DOHH2 (cell line): ENCODE results near the gene PCGF3.

Experiments
- H3F3A ChIP-seq: fragments of 200-600 bp; sonication (generic), shearing (Covaris generic); 2 replicates; pipeline ENCODE4 v1.6.0; 2016; ENCODE audit warnings: antibody characterized with exemption, mild to moderate bottlenecking; ENCODE audit not compliant: control insufficient read depth, insufficient read depth
- H3K27ac ChIP-seq: fragments of 200-600 bp; sonication (generic); 2 replicates; pipeline ENCODE4 v1.5.1; 2014; ENCODE audit warnings: low read depth, mild to moderate bottlenecking, low read length, moderate library complexity
- H3K27me3 ChIP-seq: fragments of 200-600 bp; sonication (generic); 2 replicates; pipeline ENCODE4 v1.6.1; 2014; ENCODE audit warnings: mild to moderate bottlenecking, low read length, mixed read lengths; ENCODE audit not compliant: control insufficient read depth
- H3K36me3 ChIP-seq: fragments of 200-600 bp; sonication (generic); 2 replicates; pipeline ENCODE4 v1.6.1; 2014; ENCODE audit warnings: mild to moderate bottlenecking, low read length, moderate library complexity, mixed read lengths; ENCODE audit not compliant: control insufficient read depth
- H3K4me1 ChIP-seq: fragments of 200-600 bp; sonication (generic); 2 replicates; pipeline ENCODE4 v1.6.1; 2014; ENCODE audit warnings: mild to moderate bottlenecking, low read length, mixed read lengths; ENCODE audit not compliant: control insufficient read depth
- H3K4me2 ChIP-seq: fragments of 200-600 bp; sonication (generic); 2 replicates; pipeline ENCODE4 v1.6.0; 2014; ENCODE audit warnings: mild to moderate bottlenecking, low read length, moderate library complexity
- H3K4me3 ChIP-seq: fragments of 200-600 bp; sonication (generic); 2 replicates; pipeline ENCODE4 v1.5.1; 2014; ENCODE audit warnings: mild to moderate bottlenecking, low read length, mixed read lengths
- H3K79me2 ChIP-seq: fragments of 200-600 bp; sonication (generic); 2 replicates; pipeline ENCODE4 v1.6.1; 2014; ENCODE audit warnings: mild to moderate bottlenecking, low read length, mixed read lengths; ENCODE audit not compliant: control insufficient read depth
- H3K9me2 ChIP-seq: fragments of 200-600 bp; sonication (generic); replicated peaks from 2 replicates; pipeline ENCODE4 v1.6.1; 2014; ENCODE audit warnings: mild to moderate bottlenecking, low read length, mixed read lengths; ENCODE audit not compliant: control insufficient read depth
- H3K9me3 ChIP-seq: fragments of 200-600 bp; sonication (generic); 2 replicates; pipeline ENCODE4 v1.6.1; 2014; ENCODE audit warnings: antibody characterized with exemption, low read length, mixed read lengths; ENCODE audit not compliant: control insufficient read depth, insufficient read depth
- H4K20me1 ChIP-seq: fragments of 200-600 bp; sonication (generic); 2 replicates; pipeline ENCODE4 v1.6.0; 2014; ENCODE audit warnings: low read depth, mild to moderate bottlenecking, antibody characterized with exemption, low read length, moderate library complexity; ENCODE audit not compliant: control insufficient read depth, insufficient read depth
- EZH2phosphoT487 ChIP-seq: fragments of 200-600 bp; sonication (generic); IDR thresholded peaks from 2 replicates; pipeline ENCODE4 v1.6.1; 2017; ENCODE audit warnings: borderline replicate concordance, mild to moderate bottlenecking, antibody characterized with exemption, low read length, moderate library complexity, mixed read lengths
- TF ChIP-seq, protein P1 (sequence below): fragments of 200-600 bp; sonication (generic); IDR thresholded peaks from one replicate; pipeline ENCODE4 v1.5.1; 2014; ENCODE audit warnings: antibody characterized with exemption, mild to moderate bottlenecking, low read depth, low read length; ENCODE audit not compliant: poor library complexity, severe bottlenecking

The PCGF3 gene

DNA sequence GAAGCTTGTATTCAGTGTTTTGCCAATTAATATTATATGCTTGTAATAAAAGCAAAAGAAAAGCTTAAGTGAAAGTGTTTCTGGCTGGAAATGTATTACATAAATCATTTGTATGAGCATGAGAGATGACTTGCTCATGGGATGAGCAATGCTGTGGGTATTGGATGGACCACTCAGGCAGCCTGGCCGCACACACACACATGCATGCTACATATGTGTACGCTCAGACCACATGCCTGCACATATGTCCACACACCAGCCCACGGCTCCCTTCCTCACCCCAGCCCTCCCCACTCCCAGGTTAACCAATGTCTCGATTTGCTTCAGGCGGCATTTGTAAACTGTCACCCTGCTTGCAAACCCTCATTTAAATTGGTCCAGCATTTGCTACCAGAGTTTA is 64.4 kb downstream of the PCGF3 start:
- peaks cover 71% of the 10 kb centered on the region for H3K79me2 ChIP-seq
- no peak overlapping the region for H3K4me2 ChIP-seq
- peaks cover 7% of the 10 kb centered on the region; the same call in 1 of the 2 replicates for H3K4me1 ChIP-seq
- TF ChIP-seq, protein P1, sequence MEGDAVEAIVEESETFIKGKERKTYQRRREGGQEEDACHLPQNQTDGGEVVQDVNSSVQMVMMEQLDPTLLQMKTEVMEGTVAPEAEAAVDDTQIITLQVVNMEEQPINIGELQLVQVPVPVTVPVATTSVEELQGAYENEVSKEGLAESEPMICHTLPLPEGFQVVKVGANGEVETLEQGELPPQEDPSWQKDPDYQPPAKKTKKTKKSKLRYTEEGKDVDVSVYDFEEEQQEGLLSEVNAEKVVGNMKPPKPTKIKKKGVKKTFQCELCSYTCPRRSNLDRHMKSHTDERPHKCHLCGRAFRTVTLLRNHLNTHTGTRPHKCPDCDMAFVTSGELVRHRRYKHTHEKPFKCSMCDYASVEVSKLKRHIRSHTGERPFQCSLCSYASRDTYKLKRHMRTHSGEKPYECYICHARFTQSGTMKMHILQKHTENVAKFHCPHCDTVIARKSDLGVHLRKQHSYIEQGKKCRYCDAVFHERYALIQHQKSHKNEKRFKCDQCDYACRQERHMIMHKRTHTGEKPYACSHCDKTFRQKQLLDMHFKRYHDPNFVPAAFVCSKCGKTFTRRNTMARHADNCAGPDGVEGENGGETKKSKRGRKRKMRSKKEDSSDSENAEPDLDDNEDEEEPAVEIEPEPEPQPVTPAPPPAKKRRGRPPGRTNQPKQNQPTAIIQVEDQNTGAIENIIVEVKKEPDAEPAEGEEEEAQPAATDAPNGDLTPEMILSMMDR, result no peak
- TF ChIP-seq EZH2phosphoT487, result no peak
- peaks cover 35% of the 10 kb centered on the region for H3F3A ChIP-seq
- H3K36me3 ChIP-seq, result peaks cover 87% of the 10 kb centered on the region
- no peak overlapping the region for H3K4me3 ChIP-seq
- no peaks in the 10 kb centered on the region for H3K27me3 ChIP-seq
- H3K9me3 ChIP-seq, result no peaks in the 10 kb centered on the region
- no peak overlapping the region for H3K27ac ChIP-seq
- H3K9me2 ChIP-seq, result no peaks in the 10 kb centered on the region
- H4K20me1 ChIP-seq, result peaks cover 9% of the 10 kb centered on the region; the same call in 1 of the 2 replicates

DNA sequence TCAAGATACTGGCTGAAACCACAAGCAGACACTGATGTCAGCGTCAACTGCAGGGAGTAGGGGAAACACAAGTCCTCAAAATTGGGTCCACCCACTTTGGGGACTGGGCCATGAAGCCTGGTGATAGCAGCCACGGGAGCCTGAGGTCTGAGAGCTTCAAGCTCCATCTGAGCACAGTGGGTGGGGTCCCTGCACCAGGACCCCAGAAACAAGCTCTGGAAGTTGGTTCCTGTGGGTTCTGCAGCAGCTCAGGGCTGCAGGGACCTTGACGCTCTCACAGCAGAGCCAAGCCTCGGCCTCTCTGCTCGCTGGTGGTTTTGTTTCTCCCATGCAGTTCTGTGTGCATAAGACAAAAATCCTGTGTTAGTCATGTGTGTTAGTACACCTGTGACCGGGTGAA is 65.8 kb downstream of the PCGF3 start:
- no peak overlapping the region for H3K4me3 ChIP-seq
- no peaks in the 10 kb centered on the region for H3K27me3 ChIP-seq
- peaks cover 85% of the 10 kb centered on the region for H3K79me2 ChIP-seq
- no peak overlapping the region for H3K4me2 ChIP-seq
- peaks cover 9% of the 10 kb centered on the region; the same call in 1 of the 2 replicates for H4K20me1 ChIP-seq
- TF ChIP-seq EZH2phosphoT487, result no peak
- TF ChIP-seq, protein P1, result no peak
- no peaks in the 10 kb centered on the region for H3K9me2 ChIP-seq
- no peak overlapping the region for H3K27ac ChIP-seq
- H3K36me3 ChIP-seq, result peaks cover 89% of the 10 kb centered on the region
- no peaks in the 10 kb centered on the region for H3K4me1 ChIP-seq
- no peaks in the 10 kb centered on the region for H3K9me3 ChIP-seq
- peaks cover 29% of the 10 kb centered on the region for H3F3A ChIP-seq

DNA sequence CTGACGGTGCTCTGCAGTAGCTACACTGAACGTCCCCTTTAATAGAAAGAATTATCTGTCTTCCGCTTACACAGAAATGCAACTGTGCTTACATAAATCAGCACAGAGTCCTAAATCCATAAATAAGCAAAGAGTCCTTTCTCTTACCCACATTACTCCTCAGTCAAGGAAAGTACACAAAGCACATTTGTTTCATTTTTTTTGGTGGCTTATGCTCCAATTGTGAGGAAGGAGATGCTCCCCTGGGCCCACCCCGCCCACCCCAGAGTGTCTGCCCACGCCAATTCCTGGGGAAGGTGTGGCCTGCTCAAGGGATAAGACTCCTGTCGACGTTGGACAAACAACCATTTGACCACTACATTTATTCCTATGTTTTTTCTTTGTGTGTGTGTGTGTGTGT is 66.5 kb downstream of the PCGF3 start:
- Histone ChIP-seq H3K4me3 (no peak overlapping the region), H3F3A (peaks cover 27% of the 10 kb centered on the region), H4K20me1 (peaks cover 9% of the 10 kb centered on the region; the same call in 1 of the 2 replicates), H3K27ac (no peak overlapping the region), H3K79me2 (peaks cover 91% of the 10 kb centered on the region), H3K36me3 (peaks cover 88% of the 10 kb centered on the region), H3K27me3 (no peaks in the 10 kb centered on the region), H3K9me2 (no peaks in the 10 kb centered on the region), H3K9me3 (no peaks in the 10 kb centered on the region), H3K4me2 (no peak overlapping the region), H3K4me1 (no peaks in the 10 kb centered on the region)
- TF ChIP-seq EZH2phosphoT487, result no peak
- TF ChIP-seq, protein P1, result no peak
